Transverse colon (tissue), 3 donors: ENCODE results near the gene TRAFD1.

Experiments
- CTCF ChIP-seq, 5 experiments: fragments of 200-600 bp in 3 of 5; fragments of 450-650 bp in 2 of 5; sonication (generic) in 3 of 5; IDR thresholded peaks; 1 replicate in 2 of 5; 2 replicates in 3 of 5; pipeline ENCODE4 v1.5.1; 2016 to 2017; ENCODE audit warnings: antibody characterized with exemption in 5 of 5, inconsistent platforms in 3 of 5, mild to moderate bottlenecking in 2 of 5, moderate library complexity in 1 of 5
- POLR2A ChIP-seq: fragments of 450-650 bp; IDR thresholded peaks from one replicate; pipeline ENCODE4 v1.6.1; 2016; ENCODE audit warnings: antibody characterized with exemption, mild to moderate bottlenecking, moderate library complexity

- no peak for TF ChIP-seq CTCF (IDR thresholded peaks at IDR 0.05)
- no peak for TF ChIP-seq POLR2A
These were observed 62.9 kb downstream of the TRAFD1 start for GRCh38 chr12:112188130-112188830.
